H1 (cell line): Measurements from ENCODE around the gene RABEP2. TPM values are rescaled to one million over a fixed set of nuclear protein-coding genes. Genes with fewer than 3 reads are reported as not detected.

Source experiments
- CTCF ChIA-PET: fragments of 300-600 bp; sonication (Branson Sonifier 250); formaldehyde crosslinking; loops from one replicate; lab custom pipeline; 2021; ENCODE audit not compliant: partially characterized antibody; lab: Charles Lee
- POLR2A ChIA-PET: fragments of 300-600 bp; sonication (Branson Sonifier 250); formaldehyde crosslinking; loops from one replicate; lab custom pipeline; 2021; ENCODE audit warnings: inconsistent platforms; ENCODE audit not compliant: partially characterized antibody; lab: Charles Lee
- DNase-seq, 2 experiments: peaks; one replicate each; pipeline versions ENCODE4 v3.0.0 to v3.0.0-alpha.2; 2010 to 2022; ENCODE audit warnings: low spot score in 2 of 2, low read depth in 1 of 2, mixed read lengths in 1 of 2
- FAIRE-seq: peaks from 2 replicates; lab custom pipeline; 2011; peaks lifted over from hg19 to GRCh38; lab: Jason Lieb, UNC
- H2AFZ ChIP-seq: 2 replicates; pipeline ENCODE4 v1.8.1; 2012; ENCODE audit warnings: low read length, inconsistent platforms
- H2AK5ac ChIP-seq: 2 replicates; pipeline ENCODE4 v1.6.1; 2013; ENCODE audit warnings: low read depth, low read length
- H2BK120ac ChIP-seq: replicated peaks from 2 replicates; pipeline ENCODE3; 2013; ENCODE audit warnings: low read depth, low read length, inconsistent platforms
- H2BK12ac ChIP-seq: 2 replicates; pipeline ENCODE4 v1.6.1; 2013; ENCODE audit warnings: low read depth, low read length
- H2BK15ac ChIP-seq: 2 replicates; pipeline ENCODE4 v1.6.1; 2013; ENCODE audit warnings: low read length
- H2BK20ac ChIP-seq: 2 replicates; pipeline ENCODE4 v1.6.1; 2013; ENCODE audit warnings: low read length
- H2BK5ac ChIP-seq: 2 replicates; pipeline ENCODE4 v1.6.1; 2013; ENCODE audit warnings: low read depth, low read length
- H3K14ac ChIP-seq: 2 replicates; pipeline ENCODE4 v1.6.1; 2013; ENCODE audit warnings: inconsistent platforms; ENCODE audit not compliant: insufficient read length
- H3K18ac ChIP-seq: 2 replicates; pipeline ENCODE4 v1.6.1; 2013; ENCODE audit warnings: low read length; ENCODE audit errors: extremely low read depth
- H3K23ac ChIP-seq: 2 replicates; pipeline ENCODE4 v1.6.1; 2013; ENCODE audit warnings: inconsistent platforms; ENCODE audit not compliant: insufficient read length
- H3K23me2 ChIP-seq: 2 replicates; pipeline ENCODE4 v1.6.1; 2013; ENCODE audit warnings: low read depth, low read length
- H3K27ac ChIP-seq: 2 replicates; pipeline ENCODE4 v1.6.1; 2011; ENCODE audit warnings: low read depth, low read length, inconsistent platforms
- H3K27me3 ChIP-seq, 4 experiments: replicated peaks in 1 of 4; 1 replicate in 1 of 4; 2 replicates in 3 of 4; pipeline versions ENCODE4 v1.6.1 to v1.8.1; 2011 to 2013; ENCODE audit warnings: low read length in 3 of 4, mild to moderate bottlenecking in 3 of 4, inconsistent platforms in 2 of 4, mixed read lengths in 2 of 4, moderate library complexity in 1 of 4; ENCODE audit not compliant: control insufficient read depth in 3 of 4, insufficient read depth in 3 of 4; ENCODE audit errors: extremely low read depth in 1 of 4
- H3K36me3 ChIP-seq, 4 experiments: 2 replicates each; pipeline versions ENCODE4 v1.6.1 to v1.8.1; 2011 to 2013; ENCODE audit warnings: mild to moderate bottlenecking in 4 of 4, low read length in 3 of 4, moderate library complexity in 2 of 4, control low read depth in 1 of 4, inconsistent platforms in 1 of 4; ENCODE audit not compliant: insufficient read depth in 4 of 4, control insufficient read depth in 2 of 4
- H3K4ac ChIP-seq: replicated peaks from 2 replicates; pipeline ENCODE3; 2013; ENCODE audit warnings: low read length, low read depth, mixed read lengths, inconsistent platforms; ENCODE audit not compliant: insufficient read length
- H3K4me1 ChIP-seq, 4 experiments: replicated peaks in 1 of 4; 1 replicate in 1 of 4; 2 replicates in 3 of 4; pipeline versions ENCODE4 v1.6.1 to v1.8.1; 2011 to 2013; ENCODE audit warnings: low read length in 3 of 4, inconsistent platforms in 2 of 4, mixed read lengths in 1 of 4; ENCODE audit not compliant: insufficient read depth in 4 of 4, control insufficient read depth in 3 of 4
- H3K4me2 ChIP-seq, 2 experiments: 2 replicates each; pipeline versions ENCODE4 v1.6.1 to v1.8.1; 2011 to 2013; ENCODE audit warnings: low read depth in 2 of 2, low read length in 2 of 2, control low read depth in 1 of 2, inconsistent platforms in 1 of 2, mild to moderate bottlenecking in 1 of 2; ENCODE audit not compliant: insufficient read depth in 1 of 2
- H3K4me3 ChIP-seq, 4 experiments: fragments of 200-600, 300-600 bp in 1 of 4; sonication (generic), shearing (Covaris generic), sonication (Bioruptor Twin) in 1 of 4; 2 replicates each; pipeline versions ENCODE4 v1.5.1 to v1.8.1; 2011 to 2016; ENCODE audit warnings: low read length in 4 of 4, low read depth in 3 of 4, control low read depth in 2 of 4, inconsistent platforms in 2 of 4, mild to moderate bottlenecking in 2 of 4, mixed read lengths in 1 of 4, moderate library complexity in 1 of 4; ENCODE audit not compliant: insufficient read depth in 2 of 4; ENCODE audit errors: extremely low read depth in 1 of 4
- H3K56ac ChIP-seq: replicated peaks from 2 replicates; pipeline ENCODE3; 2013; ENCODE audit warnings: low read depth, mild to moderate bottlenecking, mixed read lengths, low read length, inconsistent platforms; ENCODE audit not compliant: insufficient read length
- H3K79me1 ChIP-seq: 2 replicates; pipeline ENCODE4 v1.6.1; 2013; ENCODE audit warnings: low read depth, low read length, control low read depth
- H3K79me2 ChIP-seq, 2 experiments: 2 replicates each; pipeline versions ENCODE4 v1.6.1 to v1.8.1; 2012 to 2013; ENCODE audit warnings: low read length in 2 of 2, mild to moderate bottlenecking in 2 of 2, inconsistent platforms in 1 of 2; ENCODE audit not compliant: insufficient read depth in 2 of 2, control insufficient read depth in 1 of 2
- H3K9ac ChIP-seq, 4 experiments: replicated peaks in 1 of 4; 1 replicate in 1 of 4; 2 replicates in 3 of 4; pipeline versions ENCODE4 v1.6.1 to v1.8.1; 2011 to 2013; ENCODE audit warnings: low read depth in 3 of 4, low read length in 3 of 4, control low read depth in 2 of 4, mild to moderate bottlenecking in 2 of 4, moderate library complexity in 2 of 4, inconsistent platforms in 1 of 4; ENCODE audit errors: extremely low read depth in 1 of 4
- H3K9me3 ChIP-seq, 2 experiments: 2 replicates each; pipeline versions ENCODE4 v1.6.1 to v1.8.1; 2012 to 2013; ENCODE audit warnings: mild to moderate bottlenecking in 2 of 2, moderate library complexity in 2 of 2, control low read depth in 1 of 2, inconsistent platforms in 1 of 2, low read depth in 1 of 2, low read length in 1 of 2, mixed read lengths in 1 of 2; ENCODE audit not compliant: insufficient read depth in 2 of 2
- H4K20me1 ChIP-seq, 2 experiments: replicated peaks in 1 of 2; 2 replicates each; pipeline versions ENCODE3 to v1.8.1; 2011 to 2013; ENCODE audit warnings: inconsistent platforms in 2 of 2, low read length in 2 of 2, mild to moderate bottlenecking in 1 of 2; ENCODE audit not compliant: insufficient read depth in 2 of 2, control insufficient read depth in 1 of 2
- H4K5ac ChIP-seq: 2 replicates; pipeline ENCODE4 v1.6.1; 2013; ENCODE audit warnings: low read length, low read depth, mixed read lengths, inconsistent platforms; ENCODE audit not compliant: insufficient read length
- H4K8ac ChIP-seq: 2 replicates; pipeline ENCODE4 v1.8.0; 2013; ENCODE audit warnings: mild to moderate bottlenecking, moderate library complexity, low read length, inconsistent platforms; ENCODE audit not compliant: insufficient read depth; ENCODE audit errors: extremely low read depth
- H4K91ac ChIP-seq: replicated peaks from 2 replicates; pipeline ENCODE3; 2013; ENCODE audit warnings: low read length, mixed read lengths, inconsistent platforms; ENCODE audit not compliant: insufficient read length
- CTCF ChIP-seq, 3 experiments: IDR thresholded peaks; 1 replicate in 2 of 3; 2 replicates in 1 of 3; pipeline versions ENCODE4 v1.5.1 to v1.6.1; 2011; ENCODE audit warnings: low read length in 3 of 3, mild to moderate bottlenecking in 3 of 3, inconsistent platforms in 2 of 3, low read depth in 1 of 3, moderate library complexity in 1 of 3; ENCODE audit not compliant: insufficient read depth in 1 of 3; ENCODE audit errors: control extremely low read depth in 1 of 3
- WGBS, 2 experiments: shearing (Covaris generic) in 1 of 2; methylation state at CpG; one replicate each; pipeline versions ENCODE4 v1.1.6 to v1.1.7; 2013 to 2015; ENCODE audit warnings: low lambda C conversion rate in 2 of 2, mixed read lengths in 2 of 2, inconsistent platforms in 1 of 2, low coverage in 1 of 2, missing lambda C conversion rate in 1 of 2; ENCODE audit not compliant: insufficient replicate concordance in 2 of 2, insufficient coverage in 1 of 2, insufficient read length in 1 of 2; ENCODE audit errors: extremely low coverage in 1 of 2, missing lambda C conversion rate in 1 of 2; 5-methylcytosine and 5-hydroxymethylcytosine counted together
- polyA plus RNA-seq, 7 experiments: library from polyadenylated mRNA; depleted of rRNA in 3 of 7; stranded (reverse) in 5 of 7; unstranded in 2 of 7; fragments of >200 nt in 5 of 7; fragments of 200-250 nt in 2 of 7; gene quantifications; 1 replicate in 5 of 7; 2 replicates in 1 of 7; 4 replicates in 1 of 7; pipeline versions ENCODE4 v1.2.1 to v1.2.3, GENCODE V29; 2011 to 2013; ENCODE audit warnings: missing spikeins in 2 of 7, mixed read lengths in 2 of 7
- total RNA-seq: library from RNA; stranded (reverse); fragmentation: NEBNext Ultra II Directional; extraction: Animal tissue kit (Norgen Biotek cat#: 25700); gene quantifications from 2 replicates; pipeline ENCODE4 v1.2.1, GENCODE V29; 2021
- TF ChIP-seq, protein P1 (sequence below): IDR thresholded peaks from 2 replicates; pipeline ENCODE4 v1.6.1; 2011; ENCODE audit warnings: low read depth, mild to moderate bottlenecking, low read length; ENCODE audit not compliant: insufficient read depth

The RABEP2 gene
- total and polyA plus RNA-seq, 2 of the 8 experiments (the other 6 are each of a cell fraction or from before 2014, with no cell fraction given) = 10.4 to 14.9 TPM

DNA sequence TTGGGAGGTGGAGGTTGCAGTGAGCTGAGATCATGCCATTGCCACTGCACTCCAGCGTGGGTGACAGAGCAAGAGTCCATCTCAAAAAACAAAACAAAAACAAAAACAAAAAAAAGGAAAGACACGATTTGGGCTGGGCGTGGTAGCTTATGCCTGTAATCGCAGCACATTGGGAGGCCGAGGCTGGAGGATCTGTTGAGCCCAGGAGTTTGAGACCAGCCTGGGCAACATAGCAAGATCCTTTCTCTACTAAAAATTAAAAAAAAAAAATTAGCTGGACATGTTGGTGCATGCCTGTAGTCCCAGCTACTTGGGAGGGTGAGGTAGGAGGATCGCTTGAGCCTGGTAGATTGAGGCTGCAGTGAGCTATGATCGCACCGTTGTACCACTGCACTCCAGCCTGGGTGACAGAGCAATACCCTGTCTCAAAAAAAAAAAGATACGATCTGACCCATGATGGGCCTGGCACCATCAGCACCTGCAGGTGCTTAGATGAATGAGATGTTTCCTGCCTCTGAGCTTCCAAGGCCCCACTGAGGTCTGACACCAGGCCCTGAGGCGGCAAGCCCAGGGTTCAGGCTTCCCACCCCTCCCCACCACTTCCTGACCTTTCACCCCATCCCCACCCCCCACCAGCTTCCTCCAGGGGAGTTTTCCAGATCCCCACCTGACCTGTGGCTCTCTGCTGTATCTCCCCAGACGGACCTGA lies 25.0 kb downstream of the RABEP2 start:
- Histone ChIP-seq H4K5ac (no peak overlapping the region), H3K27me3 (no peaks in the 10 kb centered on the region), H3K9me3 (no peaks in the 10 kb centered on the region), H3K14ac (no peak overlapping the region), H3K23me2 (no peaks in the 10 kb centered on the region), H3K9ac (no peak overlapping the region), H3K56ac (no peak overlapping the region), H3K79me2 (no peaks in the 10 kb centered on the region), H3K18ac (no peak overlapping the region), H3K4me2 (no peak overlapping the region), H4K91ac (no peak overlapping the region), H3K4me3 (no peak overlapping the region), H2AK5ac (no peak overlapping the region), H3K27ac (no peak overlapping the region), H4K20me1 (peaks cover 0 to 2% of the 10 kb centered on the region in 2 experiments), H3K4ac (no peak overlapping the region), H3K79me1 (no peaks in the 10 kb centered on the region), H3K23ac (no peak overlapping the region), H2BK12ac (no peak overlapping the region), H2BK20ac (0 out of 2 replicates have a peak overlapping the region, but pooled peaks have one; percentile 48), H3K36me3 (no peaks in the 10 kb centered on the region; a peak in 1 of 8 replicates), H2BK5ac (peak overlapping the region; percentile 75; the same call in 1 of the 2 replicates), H2BK120ac (no peak overlapping the region), H4K8ac (peak overlapping the region; percentile 85; the same call in 1 of the 2 replicates), H2BK15ac (no peak overlapping the region), H3K4me1 (no peaks in the 10 kb centered on the region; a peak in 1 of 7 replicates), H2AFZ (no peak overlapping the region)
- WGBS, 2 experiments = 91% methylated on average over 11 of the region's 11 CpGs; no CpG with 5 or more reads in 1 of the 2 experiments
- POLR2A ChIA-PET = interaction anchor here (0.9 to 2.9 kb wide), 5 partner anchors 8 to 61 kb away, joined by 3 to 7 read pairs (median 5); no protein-coding TSS in a partner anchor
- CTCF ChIA-PET = interaction anchor here (0.9 to 1.5 kb wide), 4 partner anchors 10 to 45 kb away, joined by 3 to 6 read pairs (median 4); no protein-coding TSS in a partner anchor
- no peak for DNase-seq
- no peak for FAIRE-seq
- TF ChIP-seq, protein P1, sequence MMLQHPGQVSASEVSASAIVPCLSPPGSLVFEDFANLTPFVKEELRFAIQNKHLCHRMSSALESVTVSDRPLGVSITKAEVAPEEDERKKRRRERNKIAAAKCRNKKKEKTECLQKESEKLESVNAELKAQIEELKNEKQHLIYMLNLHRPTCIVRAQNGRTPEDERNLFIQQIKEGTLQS = no peak
- no peak for TF ChIP-seq CTCF (IDR thresholded peaks at IDR 0.05; ENCODE audit: control extremely low read depth in 1 of 3, insufficient read depth in 1 of 3, low read depth in 1 of 3, low read length in 3 of 3)
